HG02642 (cell line): ENCODE measurements around the gene GBP3.
"Not testable (repeated sequence)": the region's sequence is repeated elsewhere in the genome, so short reads cannot be mapped to it uniquely, and the experiment has no call there.

Experiments
- ATAC-seq: cut with Tn5 transposase; IDR thresholded peaks from one replicate; pipeline ENCODE4 v1.9.1; 2021; ENCODE audit warnings: mild to moderate bottlenecking; ENCODE audit not compliant: unreplicated experiment, poor library complexity

GBP3 gene

DNA sequence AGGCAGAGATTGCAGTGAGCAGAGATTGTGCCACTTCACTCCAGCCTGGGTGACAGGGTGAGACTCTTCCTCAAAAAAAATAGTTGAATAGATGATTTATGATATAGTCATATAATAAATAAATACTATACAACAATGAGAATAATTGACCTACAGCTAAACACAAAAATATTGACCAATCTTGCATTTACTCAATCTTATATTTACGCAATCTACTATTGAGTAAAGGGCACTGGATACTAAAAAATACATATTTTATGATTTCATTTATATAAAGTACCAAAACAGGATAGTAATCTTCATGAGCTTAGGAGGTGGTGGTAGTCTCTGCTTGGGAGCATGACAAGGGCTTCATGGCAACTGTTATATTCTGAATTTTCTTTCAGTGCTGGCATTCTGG lies 19.1 kb upstream of the GBP3 start:
- ATAC-seq, result no peak

DNA sequence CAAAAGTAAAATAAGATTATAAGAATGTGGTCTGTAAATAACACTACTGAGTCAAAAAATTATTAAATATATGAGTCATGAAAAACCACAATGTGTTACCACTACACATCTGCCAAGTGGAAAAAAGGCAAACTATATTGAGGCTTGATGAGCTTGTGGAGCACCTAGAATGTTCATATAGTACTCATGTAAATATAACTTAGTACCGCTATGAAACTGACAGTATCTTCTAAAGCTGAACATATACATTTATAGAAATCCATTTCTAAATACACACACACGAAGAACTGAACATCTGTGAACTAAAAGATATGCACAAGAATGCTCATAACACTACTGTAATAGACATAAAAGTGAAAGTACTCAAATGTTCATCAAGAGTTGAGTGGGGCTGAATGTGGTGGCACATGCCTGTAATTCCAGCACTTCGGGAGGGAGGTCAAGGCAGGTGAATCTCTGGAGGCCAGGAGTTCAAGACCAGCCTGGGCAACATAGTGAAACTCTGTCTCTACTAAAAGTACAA lies 18.5 kb upstream of the GBP3 start:
- ATAC-seq, result peak; percentile 97

DNA sequence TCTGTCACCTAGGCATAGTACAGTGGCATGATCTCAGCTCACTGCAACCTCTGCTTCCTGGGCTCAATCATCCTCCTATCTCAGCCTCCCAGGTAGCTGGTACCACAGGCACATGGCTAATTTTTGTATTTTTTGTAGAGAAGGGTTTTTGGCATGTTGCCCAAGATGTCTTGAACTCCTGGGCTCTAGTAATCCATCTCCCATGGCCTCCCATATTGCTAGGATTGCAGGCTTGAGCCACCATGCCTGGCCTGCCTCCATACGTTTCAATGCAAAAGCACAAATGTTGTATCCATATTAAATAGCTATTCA lies 17.6 kb upstream of the GBP3 start:
- no peak for ATAC-seq

DNA sequence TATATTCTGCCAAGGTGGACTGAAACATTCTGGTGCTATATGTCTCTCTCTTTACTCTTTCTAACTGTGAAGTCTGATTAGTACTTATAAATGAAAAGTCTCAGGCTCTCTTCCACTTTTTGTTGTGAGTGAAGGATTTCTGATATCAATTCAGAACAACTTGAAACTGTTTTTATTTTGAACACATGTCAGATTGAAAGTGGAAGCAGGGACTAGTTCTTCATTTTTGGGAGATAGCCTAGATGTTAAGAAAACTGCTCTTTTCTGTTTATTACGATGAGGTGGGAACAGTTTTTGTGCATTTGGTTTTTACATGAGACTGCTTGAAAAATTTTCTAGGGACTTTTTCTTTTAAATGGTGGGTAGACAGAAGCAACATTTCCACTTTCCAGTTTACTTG lies 14.5 kb upstream of the GBP3 start:
- no peak for ATAC-seq

DNA sequence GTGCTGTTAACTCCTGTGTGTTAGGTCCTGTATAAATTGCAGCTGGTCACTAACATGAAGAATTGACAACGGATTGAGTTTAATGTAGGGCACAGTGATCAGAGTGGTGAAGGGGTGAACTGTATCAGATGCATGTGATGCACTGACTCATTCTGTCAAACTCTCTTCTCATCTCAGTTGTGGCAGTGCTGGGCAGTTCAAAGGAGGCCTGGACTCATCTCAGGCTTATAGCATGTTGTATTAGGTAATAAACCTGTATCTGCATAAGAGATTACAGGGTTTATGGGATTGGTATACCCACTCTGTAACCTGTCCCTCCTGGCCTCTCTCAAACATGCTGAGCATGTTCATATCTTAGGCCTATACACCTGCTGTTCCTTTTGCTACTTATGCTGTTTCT lies 12.4 kb upstream of the GBP3 start:
- no peak for ATAC-seq

DNA sequence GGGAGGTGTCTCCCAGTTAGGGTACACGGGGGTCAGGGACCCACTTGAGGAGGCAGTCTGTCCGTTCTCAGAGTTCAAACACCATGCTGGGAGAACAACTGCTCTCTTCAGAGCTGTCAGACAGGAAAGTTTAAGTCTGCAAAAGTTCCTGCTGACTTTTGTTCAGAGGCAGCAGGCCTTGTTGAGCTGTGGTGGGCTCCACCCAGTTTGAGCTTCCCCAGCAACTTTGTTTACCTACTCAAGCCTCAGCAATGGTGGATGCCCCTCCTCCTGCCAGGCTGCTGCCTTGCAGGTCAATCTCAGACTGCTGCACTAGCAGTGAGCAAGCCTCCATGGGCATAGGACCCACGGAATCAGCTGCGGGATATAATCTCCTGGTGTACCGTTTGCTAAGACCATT lies 11.3 kb upstream of the GBP3 start:
- not testable (repeated sequence) for ATAC-seq

DNA sequence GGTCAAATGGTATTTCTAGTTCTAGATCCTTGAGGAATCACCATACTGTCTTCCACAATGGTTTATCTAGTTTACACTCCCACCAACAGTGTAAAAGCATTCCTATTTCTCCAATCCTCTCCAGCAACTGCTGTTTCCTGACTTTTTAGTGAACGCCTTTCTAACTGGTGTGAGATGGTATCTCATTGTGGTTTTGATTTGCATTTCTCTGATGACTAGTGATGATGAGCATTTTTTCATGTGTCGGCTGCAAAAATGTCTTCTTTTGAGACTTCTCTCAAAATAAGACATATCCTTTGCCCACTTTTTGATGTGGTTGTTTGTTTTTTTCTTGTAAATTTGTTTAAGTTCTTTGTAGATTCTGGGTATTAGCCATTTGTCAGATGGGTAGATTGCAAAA lies 6.4 kb upstream of the GBP3 start:
- not testable (repeated sequence) for ATAC-seq

DNA sequence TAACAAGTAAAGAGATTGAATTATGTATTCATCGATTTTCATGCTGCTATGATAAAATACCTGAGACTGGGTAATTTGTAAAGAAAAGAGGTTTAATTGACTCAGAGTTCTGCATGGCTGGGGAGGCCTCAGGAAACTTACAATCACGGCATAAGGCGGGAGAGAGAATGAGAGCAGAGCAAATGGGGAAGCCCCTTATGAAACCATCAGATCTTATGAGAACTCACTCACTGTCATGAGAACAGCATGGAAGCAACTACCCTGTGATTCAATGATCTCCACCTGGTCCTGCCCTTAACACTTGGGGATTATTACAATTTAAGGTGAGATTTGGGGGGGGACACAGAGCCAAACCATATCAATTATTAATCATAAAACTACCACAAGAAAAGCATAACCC lies 3.3 kb upstream of the GBP3 start:
- ATAC-seq, result no peak

DNA sequence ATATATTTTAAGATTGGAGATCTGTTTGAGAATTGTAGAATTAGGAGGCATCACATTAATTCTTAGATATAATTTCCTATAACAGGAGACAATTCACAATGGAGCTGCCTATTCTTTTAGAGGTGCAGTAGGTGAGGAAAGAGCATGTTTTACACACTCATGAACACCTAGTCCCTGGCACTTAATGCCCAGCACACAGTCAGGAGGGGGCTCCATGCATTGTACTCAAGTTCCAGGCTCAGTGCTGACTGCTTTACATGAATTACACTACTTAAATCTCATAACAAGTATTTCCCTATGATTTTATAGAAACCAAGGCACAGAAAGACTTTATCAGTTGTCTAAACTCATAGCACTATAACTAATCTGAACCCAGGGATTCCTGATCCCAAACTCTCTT lies 360 bp upstream of the GBP3 start:
- no peak for ATAC-seq

DNA sequence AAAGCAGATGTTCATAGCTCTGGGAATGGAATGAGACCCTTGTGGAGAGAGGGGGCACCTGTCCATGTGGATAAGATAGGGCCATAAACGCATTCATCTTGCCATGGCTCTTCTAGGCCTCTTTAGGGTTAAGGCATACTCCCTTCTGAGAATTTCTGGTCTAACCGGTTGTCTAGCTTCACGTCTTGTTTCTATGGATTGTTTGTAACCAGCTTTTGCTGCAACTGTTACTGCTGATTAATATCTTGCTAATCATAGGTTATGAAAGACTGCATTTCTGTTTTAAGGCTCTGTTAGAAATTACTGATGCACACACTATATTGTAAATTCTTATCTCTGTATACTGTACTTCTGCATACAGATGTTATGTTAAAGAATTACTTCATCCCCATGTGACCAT lies 4.3 kb downstream of the GBP3 start:
- ATAC-seq, result not testable (repeated sequence)

DNA sequence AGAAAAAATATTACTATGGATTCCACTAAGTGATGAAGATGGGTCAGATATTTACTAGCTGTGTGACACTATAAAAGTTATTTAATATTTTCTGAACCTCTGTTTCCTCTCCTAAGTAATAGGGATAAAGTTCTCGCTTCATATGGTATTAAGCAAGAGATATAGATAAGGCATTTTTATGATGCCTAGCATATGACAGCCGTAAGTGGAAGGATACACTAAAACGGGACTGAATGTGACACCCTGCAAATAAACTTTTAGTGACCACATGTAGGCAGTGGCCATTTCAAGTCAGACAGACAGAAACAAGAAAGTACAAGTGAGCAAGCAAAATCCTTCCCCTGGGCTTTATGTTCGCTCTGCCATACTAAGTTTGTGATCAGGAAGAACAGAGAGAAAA lies 14.2 kb downstream of the GBP3 start:
- no peak for ATAC-seq

DNA sequence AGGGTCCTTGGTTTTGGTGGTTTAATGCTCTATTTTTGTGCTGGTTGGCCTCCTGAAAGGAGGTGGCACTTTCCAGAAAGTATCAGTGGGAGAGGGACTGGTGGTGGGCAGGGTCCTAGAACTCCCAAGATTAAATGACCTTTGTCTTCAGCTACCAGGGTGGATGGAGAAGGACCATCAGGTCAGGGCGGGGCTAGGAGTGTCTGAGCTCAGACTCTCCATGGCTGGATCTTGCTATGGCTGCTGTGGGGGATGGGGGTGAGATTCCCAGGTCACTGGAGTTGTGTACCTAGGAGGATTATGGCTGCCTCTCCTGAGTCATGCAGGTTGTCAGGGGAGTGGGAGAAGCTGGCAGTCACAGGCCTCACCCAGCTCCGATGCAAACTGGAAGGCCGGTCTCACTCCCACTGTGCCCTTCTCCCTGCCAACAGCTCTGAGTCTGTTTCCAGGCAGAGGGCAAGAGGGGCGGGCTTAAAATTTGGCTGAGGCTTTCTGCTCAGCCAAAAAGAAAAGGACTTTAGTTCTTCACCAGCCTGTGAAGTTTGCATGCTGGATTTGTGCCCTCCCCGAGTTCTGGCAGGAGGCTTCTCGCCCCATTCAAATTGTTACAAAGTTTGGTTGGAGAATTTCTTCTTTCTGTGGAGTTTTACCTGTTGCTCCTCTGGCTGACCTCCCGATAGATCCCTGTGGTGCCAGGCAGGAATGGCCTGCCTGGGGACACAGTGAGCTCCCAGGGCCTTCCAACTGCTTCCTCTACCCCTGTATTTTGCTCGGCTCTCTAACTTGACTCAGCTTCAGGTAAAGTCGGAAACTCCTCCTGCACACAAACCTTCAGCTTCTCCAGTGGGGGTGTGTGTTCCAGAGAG lies 17.1 kb downstream of the GBP3 start:
- ATAC-seq, result no peak

DNA sequence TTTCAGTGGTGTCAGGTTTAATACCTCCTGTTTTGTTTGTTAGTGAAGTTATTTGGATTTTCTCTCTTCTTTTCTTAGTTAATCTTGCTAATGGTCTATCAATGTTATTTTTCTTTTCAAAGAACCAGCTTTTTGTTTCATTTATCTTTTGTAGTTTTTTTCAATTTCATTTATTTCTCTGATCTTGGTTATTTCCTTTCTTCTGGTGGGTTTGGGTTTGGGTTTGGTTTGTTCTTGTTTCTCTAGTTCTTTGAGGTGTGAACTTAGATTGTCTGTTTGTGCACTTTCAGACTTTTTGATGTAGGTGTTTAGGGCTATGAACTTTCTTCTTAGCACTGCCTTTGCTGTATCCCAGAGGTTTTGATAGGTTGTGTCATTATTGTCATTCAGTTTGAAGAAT lies 20.5 kb downstream of the GBP3 start:
- ATAC-seq, result not testable (repeated sequence)

DNA sequence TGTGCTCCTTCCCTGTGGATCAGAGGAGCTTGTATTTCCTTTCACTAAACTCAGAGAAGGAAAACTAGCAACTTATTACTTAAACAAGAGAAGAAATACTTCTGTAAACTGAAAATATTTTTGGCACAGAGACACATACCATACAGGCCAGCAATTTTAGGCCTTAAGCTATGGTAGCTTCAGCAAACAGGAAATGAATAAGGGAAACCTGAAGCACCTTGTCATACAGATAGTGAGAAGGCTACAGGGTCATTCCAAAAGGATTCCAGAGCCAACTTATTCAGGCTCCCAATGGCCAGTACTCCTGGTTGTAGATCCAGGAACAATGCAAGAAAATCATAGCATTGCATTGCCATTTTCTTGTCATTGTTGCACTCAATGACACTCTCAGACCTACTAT lies 21.2 kb downstream of the GBP3 start:
- no peak for ATAC-seq

DNA sequence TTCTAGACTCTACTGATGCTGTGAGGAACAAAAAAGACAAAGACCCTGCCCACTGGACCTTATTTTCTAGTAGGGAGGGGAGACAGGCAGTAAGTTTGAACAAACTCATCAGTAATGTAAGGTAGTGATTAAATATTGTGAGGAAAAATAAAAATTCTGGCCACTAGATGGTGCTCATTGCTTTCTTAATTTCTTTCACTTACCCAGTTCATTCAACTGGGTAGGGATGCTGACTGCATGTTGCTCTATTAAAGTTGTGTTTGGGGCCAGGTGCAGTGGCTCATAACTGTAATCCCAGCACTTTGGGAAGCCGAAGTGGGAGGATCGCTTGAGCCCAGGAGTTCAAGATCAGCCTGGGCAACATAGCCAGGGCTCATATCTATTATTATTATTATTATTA lies 23.9 kb downstream of the GBP3 start:
- peak; percentile 78 for ATAC-seq

DNA sequence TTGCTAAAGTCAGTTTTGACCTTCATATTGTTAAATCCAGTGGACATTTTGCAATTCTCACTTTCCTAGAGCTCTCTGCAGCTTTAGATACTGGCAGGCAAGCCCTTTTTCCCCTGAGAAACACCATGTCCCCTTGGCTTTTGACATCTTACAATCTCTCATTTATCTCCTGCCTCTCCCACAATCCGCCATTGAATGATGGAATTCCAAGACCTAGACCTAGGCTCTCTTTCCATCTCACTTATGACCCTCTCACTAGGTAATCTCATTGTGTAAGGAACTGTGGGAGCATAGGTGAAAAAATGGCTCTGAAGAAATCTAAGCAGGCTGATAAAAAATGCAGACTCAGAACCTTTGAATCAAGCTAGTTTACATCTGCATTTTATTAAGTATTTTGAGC lies 32.2 kb downstream of the GBP3 start:
- ATAC-seq, result no peak

DNA sequence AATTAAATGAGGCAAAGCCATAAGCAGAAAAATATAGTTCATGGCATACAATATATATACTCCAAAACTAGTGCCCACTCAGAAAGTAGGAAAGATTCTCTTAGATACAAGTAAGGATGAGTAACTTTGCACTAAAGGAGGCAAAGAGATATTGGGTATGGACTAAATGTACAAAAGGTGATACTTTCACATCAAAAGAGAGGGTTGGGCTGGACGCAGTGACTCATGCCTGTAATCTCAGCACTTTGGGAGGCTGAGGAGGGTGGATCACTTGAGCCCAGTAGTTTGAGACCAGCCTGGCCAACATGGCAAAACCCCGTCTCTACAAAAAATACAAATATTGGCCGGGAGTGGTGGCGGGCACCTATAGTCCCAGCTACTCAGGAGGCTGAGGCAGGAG lies 37.0 kb downstream of the GBP3 start:
- no peak for ATAC-seq

DNA sequence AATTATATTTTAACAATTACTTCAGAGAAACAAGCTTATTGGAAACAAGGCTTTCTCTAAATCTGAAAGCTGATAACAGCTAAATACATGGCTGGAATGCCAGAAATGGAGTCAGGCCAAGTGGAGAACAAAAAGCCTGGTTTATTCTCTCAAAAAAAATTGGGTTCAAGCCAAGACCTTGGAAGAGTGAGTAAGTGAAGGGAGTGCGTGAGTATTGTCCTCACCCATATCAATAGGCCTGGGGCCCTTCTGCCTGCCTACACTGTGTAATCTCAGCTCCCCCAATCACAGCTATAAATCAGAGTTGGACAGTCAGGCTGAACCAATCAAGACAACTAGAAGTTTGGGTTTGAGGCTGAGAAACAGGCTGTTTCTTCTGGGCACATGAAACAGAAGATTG lies 37.6 kb downstream of the GBP3 start:
- no peak for ATAC-seq

DNA sequence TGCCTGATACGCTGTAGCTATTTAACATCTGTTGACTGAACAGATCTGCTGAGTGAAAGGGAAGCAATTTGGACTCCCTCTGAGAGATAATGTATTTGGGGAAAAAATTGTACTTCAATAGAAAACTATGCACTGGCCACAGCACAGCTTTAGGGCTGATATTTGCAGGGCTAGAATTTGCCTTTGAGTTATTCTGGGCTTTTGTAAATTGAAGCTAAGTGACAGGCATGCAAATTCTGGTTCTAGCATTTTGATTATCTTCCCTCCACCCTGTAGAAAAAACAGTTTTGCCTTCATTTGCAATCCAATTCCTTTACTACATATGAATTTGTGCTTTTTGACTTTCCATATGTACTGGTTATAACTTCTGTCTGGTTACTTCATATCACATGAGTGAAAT lies 38.1 kb downstream of the GBP3 start:
- ATAC-seq, result no peak

DNA sequence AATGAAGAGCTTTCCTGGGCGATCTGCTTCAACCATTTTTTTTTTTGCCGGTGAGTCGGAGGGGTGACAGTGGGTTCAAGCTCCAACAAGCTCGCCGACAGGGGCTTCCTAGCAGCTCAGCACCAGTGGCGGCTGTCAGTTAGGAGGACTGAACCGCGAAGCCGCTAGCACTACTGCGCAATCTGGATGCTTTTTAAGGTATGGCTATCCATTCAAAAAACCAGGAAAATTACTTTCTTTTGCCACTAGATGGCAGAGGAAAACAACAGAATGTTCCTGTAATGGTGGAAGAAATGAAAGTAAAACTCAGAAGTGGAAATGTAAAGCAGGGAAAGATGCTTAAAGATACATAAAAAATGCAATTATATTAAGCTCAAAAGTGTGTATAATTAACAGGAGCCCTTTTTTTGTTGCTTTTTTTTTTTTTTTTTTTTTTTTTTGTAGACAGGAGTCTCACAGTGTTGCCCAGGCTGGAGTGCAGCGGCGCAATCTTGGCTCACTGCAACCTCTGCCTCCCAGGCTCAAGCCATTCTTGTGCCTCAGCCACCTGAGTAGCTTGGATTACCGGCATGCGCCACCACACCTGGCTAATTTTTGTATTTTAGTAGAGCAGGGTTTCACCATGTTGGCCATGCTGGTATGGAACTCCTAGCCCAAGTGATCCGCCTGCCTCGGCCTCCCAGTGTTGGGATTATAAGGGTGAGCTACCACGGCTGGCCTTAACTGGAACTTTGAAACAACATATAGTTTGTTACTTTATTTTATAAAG lies 38.7 kb downstream of the GBP3 start:
- no peak for ATAC-seq

DNA sequence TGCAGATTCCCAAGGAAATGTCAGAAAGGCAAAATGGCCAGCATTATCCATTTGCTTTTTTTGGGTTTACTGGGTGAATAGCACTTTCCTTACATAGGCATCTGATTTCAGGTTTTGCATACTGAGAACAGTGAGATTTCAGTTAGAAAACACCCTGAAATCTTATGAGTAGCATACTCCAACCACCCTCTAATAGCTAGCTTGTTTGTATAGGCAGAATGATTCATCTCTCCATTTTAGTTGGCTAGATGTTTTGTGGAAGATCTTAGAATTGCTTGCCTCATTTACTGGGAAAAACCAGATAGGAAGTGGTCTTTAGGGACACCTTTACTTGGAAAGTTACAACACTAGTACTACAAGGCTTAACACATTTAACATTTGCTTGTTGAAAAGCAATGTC lies 40.6 kb downstream of the GBP3 start:
- no peak for ATAC-seq

DNA sequence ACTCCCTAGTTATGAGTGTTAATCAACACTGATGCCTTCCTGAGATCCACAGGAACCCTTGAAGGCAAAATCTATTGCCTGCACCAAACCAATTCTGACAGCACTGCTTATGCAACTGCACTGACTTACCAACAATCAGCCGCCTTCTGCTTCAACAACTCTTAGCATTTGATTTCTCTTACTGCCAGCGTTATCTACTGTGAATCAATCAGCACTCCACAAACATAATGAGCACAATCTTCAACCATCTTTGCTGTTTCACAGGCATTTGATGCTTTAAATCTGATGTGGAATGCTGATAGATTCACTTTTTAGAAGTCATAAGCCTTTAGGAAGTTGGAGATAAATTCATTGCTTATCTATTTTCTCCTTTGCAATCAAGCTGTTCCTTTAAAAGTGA lies 41.2 kb downstream of the GBP3 start:
- ATAC-seq, result not testable (repeated sequence)
